GM13977 (cell line): ENCODE results near the gene KCNQ2.

Experiments used
- DNase-seq: peaks from one replicate; pipeline ENCODE4 v3.0.0; 2012; ENCODE audit warnings: low spot score
- CTCF ChIP-seq: IDR thresholded peaks from 2 replicates; pipeline ENCODE4 v1.5.1; 2012; ENCODE audit warnings: mild to moderate bottlenecking, control low read depth; ENCODE audit not compliant: insufficient read depth; ENCODE audit errors: extremely low read depth, missing control alignments
- in situ Hi-C: fragments of 300-500 bp; cut with MboI; formaldehyde crosslinking; loops from one replicate; pipeline ENCODE4 v1.12.0; 2022; ENCODE audit warnings: low sequenced_read_pairs, low pct_unique_long_range_greater_than_20kb, mixed read lengths, inconsistent platforms; ENCODE audit not compliant: unreplicated experiment

The KCNQ2 gene

GRCh38 chr20:63455568-63455859 lies 16.9 kb downstream of the KCNQ2 start:
- no peak for TF ChIP-seq CTCF
- in situ Hi-C loops: no loop called here

GRCh38 chr20:63454731-63455567 lies 17.5 kb downstream of the KCNQ2 start:
- in situ Hi-C loops: no loop called here
- DNase-seq: no peak
- no peak for TF ChIP-seq CTCF

More at GRCh38 chr20:63455568-63455859, 16.9 kb downstream of the KCNQ2 start:
- DNase-seq: no peak

- DNase-seq: peak; percentile 66
- in situ Hi-C loops: no loop called here
- TF ChIP-seq CTCF: peak; percentile 21
Measured at GRCh38 chr20:63452821-63453523, 19.5 kb downstream of the KCNQ2 start.

- in situ Hi-C loops: no loop called here
- TF ChIP-seq CTCF: no peak
- no peak for DNase-seq
Measured at GRCh38 chr20:63452341-63452740, 20.1 kb downstream of the KCNQ2 start.

- DNase-seq: no peak
- in situ Hi-C loops: no loop called here
- TF ChIP-seq CTCF: no peak
Measured at GRCh38 chr20:63451821-63452220, 20.6 kb downstream of the KCNQ2 start.

GRCh38 chr20:63449796-63450730 lies 22.4 kb downstream of the KCNQ2 start:
- DNase-seq: no peak
- no peak for TF ChIP-seq CTCF
- in situ Hi-C loops: no loop called here
